GM19035 (cell line): ENCODE measurements around the gene COL27A1.

ENCODE experiments used
- ATAC-seq: cut with Tn5 transposase; IDR thresholded peaks from one replicate; pipeline ENCODE4 v1.9.1; 2021; ENCODE audit not compliant: unreplicated experiment

COL27A1 gene

DNA sequence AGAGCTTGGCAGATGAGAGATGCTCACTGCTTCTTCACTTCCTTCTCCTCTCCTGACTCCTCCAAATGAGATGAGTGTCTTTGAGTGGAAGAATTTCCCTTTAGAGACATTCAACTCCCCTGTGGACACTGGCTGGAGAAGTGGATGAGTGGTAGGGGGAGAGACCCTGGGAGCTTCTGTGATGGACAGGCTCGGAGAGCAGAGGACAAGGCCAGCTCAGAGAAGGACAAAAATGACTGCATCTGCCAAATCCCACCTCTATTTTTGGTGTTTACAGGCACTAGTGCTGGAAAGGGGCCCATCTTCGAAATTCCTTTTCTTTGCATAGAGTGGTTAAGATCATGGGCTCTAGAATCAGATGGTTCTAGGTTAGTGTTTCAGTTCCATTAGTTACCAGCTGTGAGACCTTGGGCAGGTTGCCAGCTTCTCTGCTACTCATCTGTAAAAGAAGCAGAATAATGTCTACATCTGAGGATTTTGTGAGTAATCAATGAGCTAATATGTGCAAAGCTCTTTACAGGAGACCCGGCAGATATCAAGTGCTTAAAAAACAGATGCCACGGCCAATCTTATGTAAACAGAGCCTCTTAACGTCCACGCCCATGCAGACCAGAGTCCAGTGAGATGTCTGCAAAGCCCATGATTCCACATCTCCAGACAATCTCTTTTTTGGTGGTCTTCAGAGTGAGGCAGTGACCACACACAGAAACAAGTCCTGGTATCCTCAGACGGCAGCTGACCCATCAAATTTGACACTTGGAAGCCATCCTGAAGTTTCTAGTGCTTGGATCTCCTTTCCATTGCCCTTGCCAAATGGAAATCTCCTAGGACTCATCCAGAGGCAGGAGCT, 13.6 kb upstream of the COL27A1 start:
- ATAC-seq, result no peak

DNA sequence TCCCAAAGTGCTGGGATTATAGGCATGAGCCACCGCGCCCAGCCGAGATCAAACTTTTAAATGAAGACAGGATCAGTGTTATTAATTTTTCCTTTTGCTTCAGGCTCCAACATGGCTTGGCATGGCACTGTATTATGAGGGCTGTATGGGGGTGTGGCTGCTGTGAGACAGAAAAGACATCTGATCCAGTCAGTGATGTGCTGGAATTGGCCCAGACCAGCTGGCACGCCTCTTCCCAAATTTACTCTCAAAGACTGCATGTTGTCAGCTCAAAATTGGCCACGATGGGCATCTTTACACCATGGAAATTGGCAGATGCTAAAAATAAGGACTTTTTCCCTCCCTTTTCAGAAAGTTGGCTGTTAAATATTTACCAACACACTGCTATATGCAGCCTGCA, 12.1 kb upstream of the COL27A1 start:
- no peak for ATAC-seq

DNA sequence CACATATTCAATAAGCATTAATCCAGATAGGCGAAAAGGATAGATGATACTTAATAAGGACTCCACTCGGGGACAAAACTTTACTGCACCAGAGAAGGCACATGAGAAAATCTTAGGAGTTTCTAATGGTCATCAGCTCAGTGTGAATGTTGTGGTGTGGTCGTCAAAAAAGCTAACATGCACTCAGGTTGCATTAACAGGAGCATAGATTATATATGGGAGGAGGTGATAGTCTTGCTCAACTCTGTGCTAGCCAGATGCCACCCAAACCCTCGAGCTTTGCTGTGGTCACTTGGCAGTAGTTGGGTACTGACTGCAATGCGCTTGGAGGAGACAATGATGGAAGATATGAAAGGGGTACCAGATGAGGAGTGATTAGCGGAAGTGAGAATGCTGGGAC, 8.6 kb upstream of the COL27A1 start:
- no peak for ATAC-seq

DNA sequence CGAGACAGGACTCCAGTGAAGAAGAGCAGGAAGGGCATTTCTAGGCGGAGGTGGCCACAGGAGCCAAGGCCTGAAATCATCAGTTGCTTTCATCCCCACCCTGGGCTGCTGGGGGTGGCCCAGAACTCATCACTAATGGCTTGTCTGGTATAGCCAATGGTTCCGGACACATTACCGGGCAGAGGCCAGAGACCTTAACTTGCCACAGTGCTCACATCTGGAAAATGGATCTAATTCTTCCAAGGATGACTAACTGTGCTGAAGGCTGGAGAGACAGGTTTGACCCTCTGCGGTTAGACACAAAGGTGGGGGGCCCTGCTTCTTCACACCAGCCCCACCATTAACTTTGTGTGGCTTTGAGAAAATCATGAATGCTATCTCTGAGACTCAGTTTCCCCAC, 6.2 kb upstream of the COL27A1 start:
- ATAC-seq, result no peak

DNA sequence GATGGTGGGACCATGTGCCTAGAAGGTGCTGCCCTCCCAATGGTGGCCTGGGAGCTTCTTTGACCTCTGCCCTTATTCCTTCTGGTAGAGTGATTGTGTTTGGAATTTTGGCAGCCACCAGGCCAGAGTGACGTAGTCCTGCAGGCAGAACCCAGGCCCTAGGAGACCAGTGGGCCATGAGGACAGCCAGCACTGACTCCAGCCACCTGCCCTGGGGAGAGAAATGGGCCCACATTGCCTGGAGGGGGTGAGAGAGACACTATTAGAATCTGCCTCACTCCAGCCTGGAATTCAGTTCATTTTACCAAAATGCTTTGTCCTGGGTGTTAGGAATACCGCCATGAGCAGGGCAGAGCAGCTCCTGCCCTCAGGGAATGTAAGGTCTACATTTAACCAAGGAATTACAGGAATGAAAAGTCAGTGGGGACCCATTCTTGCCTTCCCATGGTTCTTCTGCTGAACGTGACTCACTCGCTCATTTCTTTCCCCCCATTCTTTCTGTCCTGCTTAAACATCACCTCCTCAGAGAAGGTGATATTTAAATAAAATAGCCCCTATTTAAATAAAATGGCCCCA, 5.5 kb upstream of the COL27A1 start:
- no peak for ATAC-seq

DNA sequence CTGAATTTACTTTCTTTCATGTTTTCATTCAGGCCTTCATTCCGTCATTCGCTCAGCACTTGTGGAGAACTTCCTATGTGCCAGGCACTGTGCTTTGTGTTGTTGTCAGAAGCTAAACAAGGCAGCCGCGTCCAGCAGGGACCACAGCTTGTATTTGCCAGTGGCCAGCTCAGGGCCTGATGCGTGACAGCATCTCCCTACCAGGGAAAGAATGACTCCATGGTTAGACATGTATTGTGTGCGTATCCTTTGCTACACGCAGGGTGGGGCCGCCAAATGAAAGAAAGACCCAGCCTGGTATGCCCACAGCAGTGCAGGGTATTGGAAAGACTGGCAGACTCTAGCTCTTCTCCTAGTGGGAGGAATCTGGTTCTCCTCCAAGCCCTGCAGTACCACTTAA, 4.7 kb upstream of the COL27A1 start:
- ATAC-seq, result no peak

DNA sequence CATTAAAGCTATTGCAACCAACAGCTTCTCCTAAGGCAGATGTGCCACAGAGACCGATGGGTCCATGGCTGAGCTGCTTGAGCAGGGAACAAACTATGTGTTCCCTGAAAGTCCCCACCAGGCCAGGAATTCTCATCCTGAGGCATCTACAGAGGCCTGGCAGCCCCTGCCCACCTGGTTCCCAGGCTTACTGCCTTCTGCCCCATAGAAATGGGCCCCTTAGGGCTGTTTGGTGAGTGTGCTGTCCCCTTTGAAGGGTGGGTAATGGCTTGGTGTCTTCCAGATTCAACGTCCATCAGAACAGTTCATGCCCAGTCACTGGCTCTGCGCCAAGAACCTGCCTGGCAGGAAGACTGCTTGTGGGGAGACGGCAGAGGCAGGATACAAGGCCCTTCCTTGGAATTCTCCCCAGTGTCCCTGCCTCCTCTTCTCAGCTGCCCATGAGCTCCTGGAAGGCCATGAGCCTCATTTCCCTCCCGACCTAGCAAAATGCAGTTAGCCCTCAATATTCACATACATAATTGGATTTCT, 3.8 kb upstream of the COL27A1 start:
- no peak for ATAC-seq

DNA sequence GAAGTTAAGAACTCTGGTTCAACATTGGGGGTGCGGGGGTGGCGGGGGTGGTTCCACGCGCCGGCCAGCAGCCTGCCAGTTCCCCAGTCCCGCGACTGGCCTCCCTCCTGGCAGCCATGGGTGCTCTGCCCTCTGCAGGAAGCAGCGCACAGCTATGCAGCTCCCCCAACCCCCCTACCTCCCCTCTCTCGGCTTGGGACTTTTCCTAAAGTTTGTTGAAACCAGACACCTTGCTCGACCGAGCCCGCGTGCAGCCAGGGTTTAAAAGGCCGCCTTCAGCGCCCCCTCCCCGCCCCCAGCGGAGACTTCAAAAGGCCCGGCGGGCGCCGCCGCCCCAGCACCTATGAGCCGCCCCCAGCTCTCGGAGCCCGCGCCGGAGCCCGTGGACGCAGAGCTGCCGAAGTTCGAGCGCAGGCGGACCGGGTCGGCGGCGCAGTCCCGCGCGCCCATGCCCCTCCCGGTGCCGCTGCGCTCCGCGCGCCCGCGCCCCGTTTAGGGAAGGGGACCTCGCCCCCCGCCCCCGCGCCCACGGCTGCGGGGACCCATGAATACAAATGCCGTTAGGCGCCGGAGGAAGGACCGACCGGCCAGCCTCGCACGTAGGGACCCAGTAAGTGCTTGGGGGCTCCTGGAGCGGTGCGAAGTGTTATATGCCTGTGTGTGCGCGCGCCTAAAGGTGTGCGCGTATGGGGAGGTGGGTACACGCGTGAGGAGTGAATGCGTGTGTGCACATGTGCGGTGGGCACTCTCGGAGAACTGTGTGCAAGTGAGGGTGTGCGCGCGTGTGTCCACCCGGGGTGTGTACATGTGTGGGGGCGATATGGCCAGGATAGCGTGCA, 1.4 kb upstream of the COL27A1 start:
- ATAC-seq, result no peak

DNA sequence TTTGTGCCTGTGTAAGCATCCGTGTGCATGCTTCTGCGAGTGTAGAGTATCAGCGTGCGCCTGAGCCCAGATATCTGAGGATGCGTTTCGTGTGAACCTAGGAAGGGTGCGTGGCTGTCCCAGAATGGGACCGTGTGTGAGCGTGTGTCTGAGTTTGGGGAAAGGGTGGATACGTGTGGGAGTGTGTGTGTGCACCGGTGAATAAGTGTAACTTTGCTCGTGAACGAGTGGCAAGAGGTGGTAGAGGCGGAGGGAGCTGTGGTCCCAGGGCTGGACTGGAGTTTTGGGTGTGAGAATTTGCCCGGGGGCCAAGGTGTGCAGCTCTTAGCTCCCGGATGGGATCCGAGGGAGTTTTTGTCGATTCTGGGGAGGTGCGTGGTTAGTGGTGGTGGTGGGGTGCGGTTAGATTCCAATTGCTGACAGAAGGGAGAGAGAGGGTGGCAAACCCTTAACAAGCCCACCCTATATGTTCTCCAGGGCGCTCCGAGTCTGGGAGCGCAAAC, 686 bp upstream of the COL27A1 start:
- no peak for ATAC-seq

DNA sequence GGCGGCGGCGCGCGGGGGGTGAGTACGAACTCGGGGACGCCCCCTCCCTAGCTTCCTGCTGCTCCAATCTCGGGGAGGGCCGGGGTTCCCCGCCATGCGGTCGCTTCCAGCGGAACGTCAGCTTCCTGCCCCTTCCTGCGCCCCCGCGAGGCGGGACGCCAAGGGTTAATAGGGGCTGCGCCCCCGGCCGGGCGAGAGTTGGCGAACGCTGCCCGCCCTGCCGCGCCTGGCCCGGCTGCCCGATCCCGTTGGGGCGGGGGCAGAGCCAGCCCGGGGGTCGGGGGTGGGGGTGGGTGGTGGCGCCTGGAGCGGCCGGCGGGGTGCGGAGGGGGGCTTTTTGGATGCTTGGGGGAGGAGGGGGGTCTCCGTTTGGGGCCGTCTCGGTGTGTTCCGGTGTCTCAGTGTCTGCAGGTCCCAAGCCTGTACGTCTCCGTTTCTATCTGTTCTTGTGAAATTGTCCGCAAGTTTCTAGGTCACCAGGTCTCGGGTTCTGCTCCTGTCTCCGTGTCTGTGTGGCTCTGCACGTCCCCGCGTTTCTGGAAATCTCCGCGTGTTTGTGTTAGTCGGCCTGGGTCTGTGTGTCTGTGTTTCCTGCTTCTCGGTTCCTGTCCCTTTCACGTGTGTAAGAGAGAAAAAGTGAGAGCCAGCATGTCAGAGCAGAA, 789 bp downstream of the COL27A1 start:
- ATAC-seq, result no peak

DNA sequence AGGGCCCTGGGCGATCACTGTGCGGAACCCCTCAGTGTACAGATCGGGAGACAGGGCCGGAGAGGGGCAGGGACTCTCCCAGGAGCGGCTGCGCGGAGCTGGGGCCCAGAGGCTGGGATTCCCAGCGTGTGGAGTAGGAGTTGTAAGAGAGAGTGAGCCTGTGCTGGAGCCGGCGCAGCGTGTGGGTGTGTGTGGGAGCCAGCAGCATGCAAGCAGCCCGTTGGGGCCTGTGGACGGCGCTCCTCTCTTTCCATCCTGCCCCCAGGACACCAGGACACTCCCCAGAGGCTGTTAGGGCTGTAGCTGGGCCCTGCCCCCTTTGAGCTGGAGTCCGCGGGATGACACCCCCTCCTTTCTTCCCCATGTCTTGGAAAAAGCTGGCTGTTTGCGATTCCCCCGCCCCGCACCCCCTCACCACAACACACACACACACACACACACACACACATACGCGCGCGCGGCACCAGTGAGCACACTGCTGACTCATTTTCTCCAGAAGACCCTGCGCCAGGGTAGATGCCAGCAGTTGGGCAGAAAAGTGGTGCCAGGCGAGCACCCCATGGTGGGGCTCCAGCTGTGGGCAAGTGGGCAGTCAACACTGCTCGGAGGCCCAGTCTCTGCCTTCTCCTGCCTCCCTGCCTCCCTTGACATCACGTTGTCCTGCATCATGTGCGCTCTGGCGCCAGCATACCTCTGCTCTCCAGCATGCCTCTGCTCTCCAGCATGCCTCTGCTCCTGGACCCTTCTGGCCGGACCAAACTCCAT, 1.5 kb downstream of the COL27A1 start:
- no peak for ATAC-seq

DNA sequence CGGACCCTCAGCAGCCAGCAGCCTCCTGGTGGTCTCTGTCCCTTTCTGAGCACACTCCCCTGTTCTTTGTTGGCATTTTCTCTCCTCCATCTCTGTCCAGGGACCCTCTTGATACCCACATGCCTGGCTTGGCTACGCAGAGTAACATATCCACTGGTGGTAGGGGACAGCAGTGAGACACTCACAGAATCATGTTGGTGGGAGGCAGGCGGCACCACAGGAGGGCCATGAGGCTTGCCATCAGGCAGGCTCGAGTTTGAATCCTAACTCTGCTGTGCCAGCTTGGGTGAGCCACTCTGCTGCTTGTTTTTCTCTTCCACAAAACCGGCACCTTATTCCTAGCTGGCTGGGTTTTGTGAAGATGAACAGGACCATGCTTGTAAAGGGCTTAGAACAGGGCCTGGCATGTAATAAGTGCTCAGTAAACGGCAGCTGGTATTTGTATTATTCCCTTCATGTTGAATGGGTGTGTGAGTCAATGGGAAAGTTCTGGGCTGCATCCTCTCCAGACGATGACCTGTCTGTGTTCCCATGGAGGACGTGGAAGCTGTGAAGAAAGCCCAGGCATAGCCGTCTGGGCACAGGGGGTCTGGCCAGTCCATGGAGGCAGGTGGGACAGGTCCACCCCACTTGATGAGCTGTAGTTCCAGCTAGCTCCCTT, 2.3 kb downstream of the COL27A1 start:
- ATAC-seq, result no peak

DNA sequence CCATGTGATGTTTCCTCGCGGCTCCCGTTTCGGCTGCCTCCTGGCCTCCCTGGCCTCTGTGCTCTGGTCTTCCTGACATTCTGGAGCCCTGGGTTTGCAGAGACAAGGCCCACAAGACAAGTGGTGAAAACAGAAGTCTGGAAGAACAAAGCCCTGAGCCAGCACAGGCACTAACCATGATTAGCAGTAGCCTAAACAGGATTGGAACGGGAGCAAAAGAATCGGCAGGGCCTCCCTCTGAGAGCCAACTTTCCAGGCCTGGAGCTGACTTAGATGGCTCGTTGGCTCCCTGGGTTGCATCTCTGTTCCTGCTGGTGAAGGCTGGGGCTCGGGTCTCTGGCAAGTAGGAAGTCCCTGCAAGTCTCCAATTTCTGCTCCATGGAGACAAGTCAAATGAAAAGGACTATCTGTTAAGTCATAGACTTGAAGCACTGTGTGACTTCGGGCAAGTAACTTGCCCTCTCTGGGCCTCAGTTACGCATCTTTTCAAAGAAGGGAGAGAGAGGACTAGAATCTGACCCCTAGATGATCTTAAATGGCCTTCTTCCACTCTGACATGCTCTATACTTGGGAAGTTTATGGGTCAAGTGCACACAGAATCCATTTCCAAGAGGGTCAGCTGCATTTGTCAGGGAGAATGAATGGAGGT, 3.3 kb downstream of the COL27A1 start:
- ATAC-seq, result no peak

DNA sequence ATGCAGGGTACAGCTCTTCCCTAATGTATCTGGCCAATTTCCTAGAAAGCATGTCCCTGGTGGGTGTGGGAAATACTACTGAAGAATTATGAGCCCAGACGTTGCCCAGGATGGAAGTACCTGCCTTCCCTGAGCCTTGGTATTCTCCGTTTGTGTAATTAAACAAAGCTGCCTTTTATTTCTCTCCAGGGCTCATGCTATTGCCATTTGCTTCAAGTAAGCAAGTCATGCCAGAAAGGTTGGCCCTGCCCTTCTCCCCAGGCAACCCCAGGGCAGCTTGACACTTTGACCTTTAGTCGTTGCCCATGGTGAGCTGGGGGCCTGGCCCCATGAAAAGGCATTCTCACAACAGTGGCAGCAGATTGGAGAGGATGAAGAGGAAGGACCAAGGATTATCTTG, 4.4 kb downstream of the COL27A1 start:
- no peak for ATAC-seq

DNA sequence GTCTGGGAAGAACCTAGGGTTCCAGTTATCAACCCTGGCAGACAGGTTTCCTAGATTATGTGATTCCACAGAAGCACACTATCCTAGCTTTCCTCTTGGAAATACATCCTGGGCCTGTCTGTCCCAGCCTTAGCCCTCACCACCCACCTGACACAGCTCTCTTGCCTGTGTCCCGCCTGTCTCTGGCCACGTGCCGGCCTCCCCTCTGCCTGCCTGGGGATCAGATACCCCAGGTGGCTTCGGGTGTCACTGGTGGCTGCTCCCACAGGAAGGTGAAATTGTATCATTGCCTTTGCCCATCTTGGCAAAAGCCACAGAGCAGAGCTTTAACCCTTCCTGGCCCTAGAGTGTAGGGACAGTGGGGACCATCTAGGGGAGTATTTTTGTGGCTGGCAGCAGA, 6.2 kb downstream of the COL27A1 start:
- ATAC-seq, result no peak

DNA sequence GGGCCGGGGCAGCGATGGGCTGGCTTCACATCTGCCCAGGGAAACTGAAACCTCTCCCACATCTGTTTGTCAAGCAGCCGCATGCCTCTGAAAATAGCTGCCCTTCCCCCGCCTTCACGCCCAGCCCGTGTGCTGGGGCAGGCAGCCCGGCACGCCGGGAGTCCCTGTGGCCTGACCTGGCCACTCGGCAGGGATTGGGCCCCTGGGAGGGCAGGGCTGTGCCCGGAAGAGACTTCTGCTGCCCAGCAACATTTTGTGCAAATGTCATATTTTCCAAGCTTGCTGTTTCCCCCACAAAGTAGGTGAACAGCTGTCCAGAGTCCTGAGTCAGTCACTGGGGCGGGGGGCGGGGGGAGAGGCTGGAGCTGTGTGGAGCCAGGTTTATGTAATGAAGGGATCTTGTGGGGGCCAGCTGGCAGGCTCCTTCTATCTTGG, 8.2 kb downstream of the COL27A1 start:
- no peak for ATAC-seq

DNA sequence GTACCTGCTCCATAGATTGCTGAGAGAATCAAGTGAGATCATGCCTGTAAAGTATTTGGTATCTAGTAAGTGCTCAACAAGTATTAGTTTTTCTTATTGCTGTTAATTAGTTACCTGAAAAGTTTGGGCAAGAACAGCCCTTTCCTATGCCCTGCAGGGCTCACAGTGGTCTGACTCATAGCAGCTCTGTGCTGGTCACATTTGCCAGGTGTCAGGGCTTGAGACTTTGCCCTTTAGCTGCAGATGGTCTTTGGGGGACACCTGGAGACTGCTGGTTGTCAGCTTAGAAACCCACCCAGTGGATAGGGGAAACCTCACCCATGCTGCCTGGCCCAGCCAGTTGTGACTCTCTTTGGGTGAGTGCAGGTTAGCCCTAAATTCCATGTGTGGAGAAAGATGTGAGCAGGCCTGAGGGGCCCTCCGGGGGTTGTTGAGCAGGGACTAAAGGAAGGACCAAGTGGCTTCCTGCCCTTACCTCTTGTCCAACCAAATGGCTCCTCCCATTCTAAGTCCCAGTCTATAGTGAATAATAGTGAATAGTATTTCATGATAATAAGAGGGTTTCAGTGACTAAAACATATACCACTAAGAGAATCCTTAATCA, 9.0 kb downstream of the COL27A1 start:
- ATAC-seq, result no peak

DNA sequence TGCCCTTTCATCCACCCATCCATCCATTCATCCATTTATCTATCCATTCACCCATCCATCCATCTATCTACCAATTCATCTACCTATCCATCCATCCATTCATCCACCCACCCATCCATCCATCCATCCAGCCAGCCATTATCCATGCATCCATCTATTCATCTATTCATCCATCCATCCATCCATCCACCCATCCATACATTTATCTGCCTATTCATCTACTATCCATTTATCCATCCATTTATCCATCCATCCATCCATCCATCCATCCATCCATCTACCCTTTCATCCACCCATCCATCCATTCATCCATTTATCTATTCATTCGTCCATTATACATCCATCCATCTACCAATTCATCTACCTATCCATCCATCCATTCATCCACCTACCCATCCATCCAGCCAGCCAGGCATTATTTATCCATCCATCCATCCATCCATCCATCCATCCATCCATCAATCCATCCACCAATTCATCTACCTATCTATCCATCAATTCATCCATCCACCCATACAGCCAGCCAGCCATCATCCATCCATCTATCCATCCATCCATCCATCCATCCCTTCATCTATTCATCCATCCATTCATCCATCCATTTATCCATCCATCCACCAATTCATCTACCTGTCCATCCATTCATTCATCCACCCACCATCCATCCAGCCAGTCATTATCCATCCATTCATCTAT, 10.2 kb downstream of the COL27A1 start:
- ATAC-seq, result no peak
